Tibial nerve (tissue), 4 donors: Measurements from ENCODE around the gene PXDN. TPM values are rescaled to one million over a fixed set of nuclear protein-coding genes. Genes with fewer than 3 reads are reported as not detected.

Source experiments
- DNase-seq, 2 donors: peaks; one replicate each; pipeline ENCODE4 v3.0.0-alpha.2; 2019; ENCODE audit warnings: low spot score in 2 of 2
- H3K27ac ChIP-seq, 4 donors: fragments of 200-600 bp; sonication (generic) in 3 of 4; one replicate each; pipeline ENCODE4 v1.5.1; 2017 to 2019; ENCODE audit warnings: mild to moderate bottlenecking in 1 of 4
- H3K27me3 ChIP-seq, 2 donors: fragments of 200-600 bp; sonication (generic) in 1 of 2; one replicate each; pipeline versions ENCODE4 v1.5.1 to v1.6.0; 2017 to 2019
- H3K36me3 ChIP-seq, 3 donors: fragments of 200-600 bp; sonication (generic); one replicate each; pipeline ENCODE4 v1.5.1; 2018 to 2019
- H3K4me1 ChIP-seq, 4 donors: fragments of 200-600 bp; sonication (generic) in 3 of 4; one replicate each; pipeline ENCODE4 v1.5.1; 2017 to 2019
- H3K4me3 ChIP-seq, 4 donors: fragments of 200-600 bp; sonication (generic) in 3 of 4; one replicate each; pipeline ENCODE4 v1.5.1; 2017 to 2019; ENCODE audit warnings: mild to moderate bottlenecking in 1 of 4, moderate library complexity in 1 of 4
- H3K9me3 ChIP-seq, 4 donors: fragments of 200-600 bp; sonication (generic) in 3 of 4; one replicate each; pipeline ENCODE4 v1.5.1; 2017 to 2019
- EP300 ChIP-seq, 2 donors: sonication (generic); formaldehyde crosslinking; IDR thresholded peaks; one replicate each; pipeline ENCODE4 v1.6.1; 2017; ENCODE audit warnings: antibody characterized with exemption in 2 of 2, mild to moderate bottlenecking in 1 of 2
- POLR2A ChIP-seq, 2 donors: fragments of 450-650 bp; IDR thresholded peaks; one replicate each; pipeline ENCODE4 v1.6.1; 2017; ENCODE audit warnings: antibody characterized with exemption in 2 of 2, mild to moderate bottlenecking in 2 of 2, moderate library complexity in 2 of 2
- WGBS, 2 donors: methylation state at CpG; one replicate each; pipeline ENCODE4 v1.1.5; 2018; 5-methylcytosine and 5-hydroxymethylcytosine counted together
- total RNA-seq, 4 donors: library from RNA; depleted of rRNA; stranded (reverse); fragments of >200 nt; gene quantifications; one replicate each; pipeline ENCODE4 v1.1.0, GENCODE V29; 2016
- TF ChIP-seq, protein P1 (sequence below), 5 experiments: fragments of 200-600 bp in 3 of 5; fragments of 450-650 bp in 2 of 5; sonication (generic) in 3 of 5; IDR thresholded peaks; one replicate each; pipeline ENCODE4 v1.5.1; 2016 to 2019; ENCODE audit warnings: antibody characterized with exemption in 5 of 5, mild to moderate bottlenecking in 3 of 5, moderate library complexity in 2 of 5

Gene PXDN
- total RNA-seq, 4 donors from 2014 or later: 40.4 to 72.6 (median 52.4) TPM

GRCh38 chr2:1693723-1694122 lies 50.6 kb downstream of the PXDN start:
- Histone ChIP-seq H3K4me1 (peaks cover 0 to 8% (median 0%) of the 10 kb centered on the region in 4 donors), H3K36me3 (peaks cover 0 to 21% (median 0%) of the 10 kb centered on the region in 3 donors), H3K27ac (no peak overlapping the region), H3K27me3 (no peaks in the 10 kb centered on the region), H3K9me3 (peaks cover 0 to 14% (median 0%) of the 10 kb centered on the region in 4 donors), H3K4me3 (no peak overlapping the region)
- TF ChIP-seq, protein P1, sequence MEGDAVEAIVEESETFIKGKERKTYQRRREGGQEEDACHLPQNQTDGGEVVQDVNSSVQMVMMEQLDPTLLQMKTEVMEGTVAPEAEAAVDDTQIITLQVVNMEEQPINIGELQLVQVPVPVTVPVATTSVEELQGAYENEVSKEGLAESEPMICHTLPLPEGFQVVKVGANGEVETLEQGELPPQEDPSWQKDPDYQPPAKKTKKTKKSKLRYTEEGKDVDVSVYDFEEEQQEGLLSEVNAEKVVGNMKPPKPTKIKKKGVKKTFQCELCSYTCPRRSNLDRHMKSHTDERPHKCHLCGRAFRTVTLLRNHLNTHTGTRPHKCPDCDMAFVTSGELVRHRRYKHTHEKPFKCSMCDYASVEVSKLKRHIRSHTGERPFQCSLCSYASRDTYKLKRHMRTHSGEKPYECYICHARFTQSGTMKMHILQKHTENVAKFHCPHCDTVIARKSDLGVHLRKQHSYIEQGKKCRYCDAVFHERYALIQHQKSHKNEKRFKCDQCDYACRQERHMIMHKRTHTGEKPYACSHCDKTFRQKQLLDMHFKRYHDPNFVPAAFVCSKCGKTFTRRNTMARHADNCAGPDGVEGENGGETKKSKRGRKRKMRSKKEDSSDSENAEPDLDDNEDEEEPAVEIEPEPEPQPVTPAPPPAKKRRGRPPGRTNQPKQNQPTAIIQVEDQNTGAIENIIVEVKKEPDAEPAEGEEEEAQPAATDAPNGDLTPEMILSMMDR (IDR thresholded peaks at IDR 0.05): no peak
- TF ChIP-seq EP300 (IDR thresholded peaks at IDR 0.05) (no peak), POLR2A (IDR thresholded peaks at IDR 0.05) (no peak)
- no peak for DNase-seq
- 68 to 70% methylated on average over 9 of the region's 9 CpGs for WGBS, 2 donors

- TF ChIP-seq, protein P1 (IDR thresholded peaks at IDR 0.05): no peak
- TF ChIP-seq EP300 (IDR thresholded peaks at IDR 0.05) (no peak), POLR2A (IDR thresholded peaks at IDR 0.05) (no peak)
- whole genome bisulfite sequencing, 2 donors: 83 to 86% methylated on average over 11 of the region's 11 CpGs
- Histone ChIP-seq H3K36me3 (peaks cover 0 to 32% (median 0%) of the 10 kb centered on the region in 3 donors), H3K27ac (no peak overlapping the region), H3K9me3 (peaks cover 0 to 13% (median 0%) of the 10 kb centered on the region in 4 donors), H3K27me3 (no peaks in the 10 kb centered on the region), H3K4me3 (no peak overlapping the region), H3K4me1 (no peaks in the 10 kb centered on the region)
- no peak for DNase-seq
Measured at GRCh38 chr2:1692342-1692741, 52.0 kb downstream of the PXDN start.

GRCh38 chr2:1691366-1691765 lies 52.9 kb downstream of the PXDN start:
- no peaks in the 10 kb centered on the region for H3K4me1 ChIP-seq
- TF ChIP-seq, protein P1 (IDR thresholded peaks at IDR 0.05): no peak
- TF ChIP-seq POLR2A (IDR thresholded peaks at IDR 0.05) (no peak), EP300 (IDR thresholded peaks at IDR 0.05) (no peak)
- no peak overlapping the region for H3K27ac ChIP-seq
- H3K9me3 ChIP-seq: peaks cover 0 to 4% (median 0%) of the 10 kb centered on the region in 4 donors
- no peaks in the 10 kb centered on the region for H3K27me3 ChIP-seq
- H3K4me3 ChIP-seq: no peak overlapping the region
- peaks cover 0 to 31% (median 0%) of the 10 kb centered on the region in 3 donors for H3K36me3 ChIP-seq
- no peak for DNase-seq
- WGBS, 2 donors: 88 to 92% methylated on average over 9 of the region's 9 CpGs

DNA sequence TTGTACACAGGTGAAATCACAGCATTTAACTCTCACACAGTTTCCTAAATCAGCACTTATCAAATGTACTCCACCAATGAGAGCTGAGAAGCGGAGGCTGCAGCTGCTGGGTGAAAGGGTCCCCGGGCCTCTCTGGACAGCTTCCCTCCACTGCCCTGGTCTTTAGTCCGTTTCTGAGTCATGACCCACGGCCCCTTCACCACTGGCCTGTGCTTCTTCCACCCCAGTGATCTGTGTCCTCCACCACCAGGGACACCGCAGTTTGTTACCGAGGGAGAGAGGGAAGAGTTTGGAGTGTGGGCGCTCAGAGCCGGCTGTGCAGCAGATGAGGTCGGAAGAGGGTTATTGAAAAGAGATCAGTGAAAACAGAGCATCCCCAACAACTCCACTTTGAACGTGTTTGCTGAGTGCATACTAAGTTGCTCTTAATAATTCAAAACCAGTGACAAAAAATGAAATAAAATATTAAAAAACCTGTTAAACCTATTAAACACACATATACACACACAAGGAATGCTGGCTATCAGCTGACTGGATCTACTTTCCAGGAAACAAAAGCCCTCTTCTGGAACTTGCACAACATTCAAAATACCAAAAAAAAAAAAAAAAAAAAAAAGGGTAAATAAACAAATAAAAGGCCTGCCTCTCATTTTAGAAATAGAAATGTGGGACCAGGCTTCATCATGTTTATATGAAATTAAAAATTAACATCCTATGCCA lies 54.1 kb downstream of the PXDN start:
- Histone ChIP-seq H3K4me3 (no peak overlapping the region), H3K36me3 (peaks cover 0 to 36% (median 0%) of the 10 kb centered on the region in 3 donors), H3K4me1 (peaks cover 0 to 2% (median 0%) of the 10 kb centered on the region in 4 donors), H3K27ac (no peak overlapping the region), H3K27me3 (no peaks in the 10 kb centered on the region), H3K9me3 (no peaks in the 10 kb centered on the region)
- TF ChIP-seq EP300 (IDR thresholded peaks at IDR 0.05) (no peak), POLR2A (IDR thresholded peaks at IDR 0.05) (no peak)
- TF ChIP-seq, protein P1 (IDR thresholded peaks at IDR 0.05): no peak
- DNase-seq: no peak
- 68 to 79% methylated on average over 10 of the region's 10 CpGs for WGBS, 2 donors

DNA sequence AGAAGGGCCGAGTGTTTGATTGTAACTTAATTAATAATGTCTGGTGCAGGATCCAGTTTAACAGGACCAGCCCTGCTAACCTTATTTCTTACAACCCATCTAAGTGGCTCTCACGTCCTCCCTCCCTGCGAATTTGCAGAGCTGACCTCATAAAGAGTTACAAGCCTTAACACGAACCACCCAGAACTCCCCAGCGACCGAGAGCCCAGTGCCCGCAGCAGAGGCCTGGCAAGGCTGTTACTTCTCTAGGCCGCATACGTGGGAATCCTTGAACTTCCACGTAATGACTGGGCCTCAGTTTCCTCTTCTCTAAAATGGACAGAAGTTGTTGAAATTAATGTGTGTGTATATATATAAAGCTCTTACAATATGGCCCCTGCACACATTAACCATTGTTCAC lies 55.5 kb downstream of the PXDN start:
- H3K27me3 ChIP-seq: no peaks in the 10 kb centered on the region
- no peak overlapping the region for H3K4me3 ChIP-seq
- DNase-seq: no peak
- no peaks in the 10 kb centered on the region for H3K9me3 ChIP-seq
- H3K4me1 ChIP-seq: peaks cover 0 to 2% (median 0%) of the 10 kb centered on the region in 4 donors
- no peak overlapping the region for H3K27ac ChIP-seq
- TF ChIP-seq, protein P1 (IDR thresholded peaks at IDR 0.05): no peak
- TF ChIP-seq EP300 (IDR thresholded peaks at IDR 0.05) (no peak), POLR2A (IDR thresholded peaks at IDR 0.05) (no peak)
- 91 to 96% methylated on average over 10 of the region's 10 CpGs for WGBS, 2 donors
- H3K36me3 ChIP-seq: peaks cover 0 to 40% (median 0%) of the 10 kb centered on the region in 3 donors
